ENCODE data around the gene UCHL1.
"Not testable (repeated sequence)": the region's sequence is repeated elsewhere in the genome, so short reads cannot be mapped to it uniquely, and the experiment has no call there.

DNA sequence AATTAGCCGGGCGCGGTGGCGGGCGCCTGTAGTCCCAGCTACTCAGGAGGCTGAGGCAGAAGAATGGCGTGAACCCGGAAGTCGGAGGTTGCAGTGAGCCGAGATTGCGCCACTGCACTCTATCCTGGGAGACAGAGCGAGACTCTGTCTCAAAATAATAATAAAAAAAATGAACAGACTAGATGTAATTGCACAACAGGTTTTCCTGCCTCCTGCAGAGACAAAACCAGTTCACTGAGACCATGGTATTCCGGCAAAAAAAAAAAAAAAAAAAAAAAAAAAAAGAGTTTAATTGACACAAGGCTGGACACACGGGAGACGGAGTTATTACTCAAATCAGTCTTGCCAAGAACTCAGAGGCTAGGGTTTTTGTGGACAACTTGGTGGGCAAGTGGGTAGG lies 58.7 kb downstream of the UCHL1 start:
- TF ChIP-seq, protein P1, sequence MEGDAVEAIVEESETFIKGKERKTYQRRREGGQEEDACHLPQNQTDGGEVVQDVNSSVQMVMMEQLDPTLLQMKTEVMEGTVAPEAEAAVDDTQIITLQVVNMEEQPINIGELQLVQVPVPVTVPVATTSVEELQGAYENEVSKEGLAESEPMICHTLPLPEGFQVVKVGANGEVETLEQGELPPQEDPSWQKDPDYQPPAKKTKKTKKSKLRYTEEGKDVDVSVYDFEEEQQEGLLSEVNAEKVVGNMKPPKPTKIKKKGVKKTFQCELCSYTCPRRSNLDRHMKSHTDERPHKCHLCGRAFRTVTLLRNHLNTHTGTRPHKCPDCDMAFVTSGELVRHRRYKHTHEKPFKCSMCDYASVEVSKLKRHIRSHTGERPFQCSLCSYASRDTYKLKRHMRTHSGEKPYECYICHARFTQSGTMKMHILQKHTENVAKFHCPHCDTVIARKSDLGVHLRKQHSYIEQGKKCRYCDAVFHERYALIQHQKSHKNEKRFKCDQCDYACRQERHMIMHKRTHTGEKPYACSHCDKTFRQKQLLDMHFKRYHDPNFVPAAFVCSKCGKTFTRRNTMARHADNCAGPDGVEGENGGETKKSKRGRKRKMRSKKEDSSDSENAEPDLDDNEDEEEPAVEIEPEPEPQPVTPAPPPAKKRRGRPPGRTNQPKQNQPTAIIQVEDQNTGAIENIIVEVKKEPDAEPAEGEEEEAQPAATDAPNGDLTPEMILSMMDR (IDR thresholded peaks at IDR 0.05; ENCODE audit: low read depth, low read length, missing input control), result not testable (repeated sequence)
- TF ChIP-seq, protein P2, sequence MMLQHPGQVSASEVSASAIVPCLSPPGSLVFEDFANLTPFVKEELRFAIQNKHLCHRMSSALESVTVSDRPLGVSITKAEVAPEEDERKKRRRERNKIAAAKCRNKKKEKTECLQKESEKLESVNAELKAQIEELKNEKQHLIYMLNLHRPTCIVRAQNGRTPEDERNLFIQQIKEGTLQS (IDR thresholded peaks at IDR 0.05), result not testable (repeated sequence)
- TF ChIP-seq, protein P3, sequence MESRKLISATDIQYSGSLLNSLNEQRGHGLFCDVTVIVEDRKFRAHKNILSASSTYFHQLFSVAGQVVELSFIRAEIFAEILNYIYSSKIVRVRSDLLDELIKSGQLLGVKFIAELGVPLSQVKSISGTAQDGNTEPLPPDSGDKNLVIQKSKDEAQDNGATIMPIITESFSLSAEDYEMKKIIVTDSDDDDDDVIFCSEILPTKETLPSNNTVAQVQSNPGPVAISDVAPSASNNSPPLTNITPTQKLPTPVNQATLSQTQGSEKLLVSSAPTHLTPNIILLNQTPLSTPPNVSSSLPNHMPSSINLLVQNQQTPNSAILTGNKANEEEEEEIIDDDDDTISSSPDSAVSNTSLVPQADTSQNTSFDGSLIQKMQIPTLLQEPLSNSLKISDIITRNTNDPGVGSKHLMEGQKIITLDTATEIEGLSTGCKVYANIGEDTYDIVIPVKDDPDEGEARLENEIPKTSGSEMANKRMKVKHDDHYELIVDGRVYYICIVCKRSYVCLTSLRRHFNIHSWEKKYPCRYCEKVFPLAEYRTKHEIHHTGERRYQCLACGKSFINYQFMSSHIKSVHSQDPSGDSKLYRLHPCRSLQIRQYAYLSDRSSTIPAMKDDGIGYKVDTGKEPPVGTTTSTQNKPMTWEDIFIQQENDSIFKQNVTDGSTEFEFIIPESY (IDR thresholded peaks at IDR 0.05), result not testable (repeated sequence)
- TF ChIP-seq RAD21 (IDR thresholded peaks at IDR 0.05); NR2F2 (IDR thresholded peaks at IDR 0.05); GABPA (IDR thresholded peaks at IDR 0.05 in 1 of 2, conservative IDR thresholded peaks at IDR 0.05 in 1 of 2): not testable (repeated sequence)
